ENCODE results near the gene PRDM15. TPM values are rescaled to one million over a fixed set of nuclear protein-coding genes. Genes with fewer than 3 reads are reported as not detected.

Gene PRDM15
- total and polyA plus RNA-seq, 7 donors = 1.2 to 6.9 (median 4.6) TPM

DNA sequence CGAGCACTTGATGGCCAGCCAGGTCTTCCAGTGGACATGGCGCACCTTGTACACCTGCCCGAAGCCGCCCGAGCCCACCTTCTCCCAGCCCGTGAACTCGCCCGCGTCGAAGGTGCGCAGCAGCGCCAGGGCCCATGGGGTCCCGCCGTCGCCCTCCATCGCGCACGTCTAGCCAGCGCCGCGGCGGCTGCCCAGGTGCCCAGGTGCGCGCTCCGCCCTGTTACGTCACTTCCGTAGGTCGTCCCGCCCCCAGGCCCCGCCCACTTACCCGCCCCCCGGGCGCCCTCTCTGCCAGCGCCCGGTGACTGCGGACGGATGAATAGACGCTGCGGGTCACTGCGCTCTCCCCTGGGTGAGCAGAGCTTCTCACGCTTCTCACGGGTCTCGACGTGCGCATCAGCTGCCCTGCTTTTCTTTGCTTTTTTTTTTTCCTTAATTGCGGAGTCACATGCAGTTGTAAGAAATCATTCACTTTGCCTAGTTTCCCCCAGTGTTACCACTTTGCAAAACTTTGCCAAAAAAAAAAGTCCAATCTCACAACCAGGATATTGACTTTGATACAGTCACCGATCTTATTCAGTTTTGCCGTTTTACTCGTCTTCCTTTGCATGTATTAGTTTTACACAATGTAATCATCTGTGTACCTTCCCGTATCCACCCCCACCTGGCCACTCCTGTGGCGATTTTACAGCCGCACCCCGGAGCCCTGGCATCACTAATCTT, 112.1 kb downstream of the PRDM15 start, which contains the start of gene RIPK4:
TSS of gene RIPK4 (minus strand) at position 170 of the 723 bp plus-strand sequence. CDS start at position 159, 11 bp downstream.
- intact Hi-C loops (cut with DNase I) = no loop called here
- Histone ChIP-seq H3K4me1 (peaks cover 0 to 34% (median 27%) of the 10 kb centered on the region in 4 donors), H3K4me3 (peak within 1 kb of the TSS; percentile 24 to 39 (median 38)), H3K9me3 (no peaks in the 10 kb centered on the region), H3K27ac (peak within 1 kb of the TSS; percentile 15 to 66 (median 36)), H3K36me3 (no peaks in the 10 kb centered on the region), H3K27me3 (peaks cover 45 to 100% (median 83%) of the 10 kb centered on the region in 3 donors)
- TF ChIP-seq POLR2AphosphoS5 (IDR thresholded peaks at IDR 0.05) (peak in 3 of 4 donors; percentile 10 to 63 (median 28)), EP300 (IDR thresholded peaks at IDR 0.05) (no peak), POLR2A (IDR thresholded peaks at IDR 0.05) (peak in 1 of 2 donors; percentile 62)
- TF ChIP-seq, protein P1, sequence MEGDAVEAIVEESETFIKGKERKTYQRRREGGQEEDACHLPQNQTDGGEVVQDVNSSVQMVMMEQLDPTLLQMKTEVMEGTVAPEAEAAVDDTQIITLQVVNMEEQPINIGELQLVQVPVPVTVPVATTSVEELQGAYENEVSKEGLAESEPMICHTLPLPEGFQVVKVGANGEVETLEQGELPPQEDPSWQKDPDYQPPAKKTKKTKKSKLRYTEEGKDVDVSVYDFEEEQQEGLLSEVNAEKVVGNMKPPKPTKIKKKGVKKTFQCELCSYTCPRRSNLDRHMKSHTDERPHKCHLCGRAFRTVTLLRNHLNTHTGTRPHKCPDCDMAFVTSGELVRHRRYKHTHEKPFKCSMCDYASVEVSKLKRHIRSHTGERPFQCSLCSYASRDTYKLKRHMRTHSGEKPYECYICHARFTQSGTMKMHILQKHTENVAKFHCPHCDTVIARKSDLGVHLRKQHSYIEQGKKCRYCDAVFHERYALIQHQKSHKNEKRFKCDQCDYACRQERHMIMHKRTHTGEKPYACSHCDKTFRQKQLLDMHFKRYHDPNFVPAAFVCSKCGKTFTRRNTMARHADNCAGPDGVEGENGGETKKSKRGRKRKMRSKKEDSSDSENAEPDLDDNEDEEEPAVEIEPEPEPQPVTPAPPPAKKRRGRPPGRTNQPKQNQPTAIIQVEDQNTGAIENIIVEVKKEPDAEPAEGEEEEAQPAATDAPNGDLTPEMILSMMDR (IDR thresholded peaks at IDR 0.05) = no peak
- 2 to 3% methylated on average over 53 of the region's 53 CpGs for WGBS, 2 donors
- DNase-seq = peak; percentile 53

DNA sequence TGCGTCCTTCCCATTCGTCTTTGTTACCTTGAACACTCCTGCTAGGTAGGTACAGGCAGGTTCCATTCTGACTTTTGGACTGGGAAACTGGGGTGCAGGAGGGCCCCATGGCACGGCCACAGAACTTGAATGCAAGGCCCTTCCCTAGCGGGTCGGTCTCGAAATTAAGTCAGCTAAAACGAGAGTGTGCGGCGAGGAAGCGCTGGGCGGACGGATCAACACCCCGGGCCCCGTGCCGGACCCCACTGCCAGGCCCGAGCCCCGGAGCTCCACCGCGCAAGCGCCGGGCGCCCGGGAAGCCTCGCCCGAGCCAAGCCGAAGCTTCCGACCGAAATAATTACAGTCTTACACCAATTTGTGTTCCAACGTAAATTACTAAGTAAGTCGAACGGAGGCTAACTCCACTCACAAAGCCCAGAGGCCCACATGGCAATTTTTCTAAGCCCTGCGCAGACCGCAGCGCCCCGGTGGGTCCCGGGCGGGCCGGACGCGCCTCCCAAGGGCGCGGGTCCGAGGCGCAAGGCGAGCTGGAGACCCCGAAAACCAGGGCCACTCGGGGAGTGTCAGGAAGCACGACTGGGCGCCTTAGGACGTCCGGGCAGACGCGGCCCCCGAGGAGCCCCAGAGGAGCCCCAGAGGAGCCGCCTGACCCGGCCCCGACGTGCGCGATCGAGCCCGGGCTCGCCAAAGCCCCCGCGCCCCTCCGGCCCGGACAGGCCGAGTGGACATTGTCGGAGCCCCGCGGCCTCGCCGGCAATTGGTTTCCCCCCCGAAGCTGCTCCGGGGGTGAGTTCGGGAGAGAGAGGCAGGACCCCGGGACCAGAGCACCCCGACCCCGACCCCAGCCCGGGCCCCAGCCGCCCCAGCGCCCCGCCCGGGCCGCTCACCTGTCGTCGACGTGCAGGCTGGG, 112.9 kb downstream of the PRDM15 start:
- DNase-seq = peak; percentile 53

GRCh38 chr21:41765420-41765821, 113.7 kb downstream of the PRDM15 start:
- Histone ChIP-seq H3K27me3 (peaks cover 53 to 100% (median 92%) of the 10 kb centered on the region in 3 donors), H3K27ac (no peak overlapping the region), H3K36me3 (no peaks in the 10 kb centered on the region), H3K9me3 (no peaks in the 10 kb centered on the region), H3K4me1 (peaks cover 0 to 46% (median 31%) of the 10 kb centered on the region in 4 donors), H3K4me3 (no peak overlapping the region)
- intact Hi-C loops (cut with DNase I) = no loop called here
- 80 to 81% methylated on average over 11 of the region's 11 CpGs for WGBS, 2 donors
- DNase-seq = peak; percentile 29
- TF ChIP-seq POLR2AphosphoS5 (IDR thresholded peaks at IDR 0.05) = no peak
- TF ChIP-seq, protein P1 (IDR thresholded peaks at IDR 0.05) = no peak
- no peak for TF ChIP-seq POLR2A (IDR thresholded peaks at IDR 0.05)
- no peak for TF ChIP-seq EP300 (IDR thresholded peaks at IDR 0.05)

More for the DNA sequence above, 112.9 kb downstream of the PRDM15 start:
- no peaks in the 10 kb centered on the region for H3K9me3 ChIP-seq
- intact Hi-C loops (cut with DNase I) = no loop called here
- peaks cover 0 to 40% (median 30%) of the 10 kb centered on the region in 4 donors for H3K4me1 ChIP-seq
- no peaks in the 10 kb centered on the region for H3K36me3 ChIP-seq
- 3 to 8% methylated on average over 88 of the region's 88 CpGs for WGBS, 2 donors
- peak overlapping the region; percentile 15 to 66 (median 36) for H3K27ac ChIP-seq
- no peak for TF ChIP-seq EP300 (IDR thresholded peaks at IDR 0.05)
- no peak for TF ChIP-seq POLR2A (IDR thresholded peaks at IDR 0.05)
- TF ChIP-seq POLR2AphosphoS5 (IDR thresholded peaks at IDR 0.05) = no peak
- TF ChIP-seq, protein P1 (IDR thresholded peaks at IDR 0.05) = no peak
- peak overlapping the region; percentile 24 to 39 (median 38) for H3K4me3 ChIP-seq
- H3K27me3 ChIP-seq = peaks cover 51 to 100% (median 87%) of the 10 kb centered on the region in 3 donors

DNA sequence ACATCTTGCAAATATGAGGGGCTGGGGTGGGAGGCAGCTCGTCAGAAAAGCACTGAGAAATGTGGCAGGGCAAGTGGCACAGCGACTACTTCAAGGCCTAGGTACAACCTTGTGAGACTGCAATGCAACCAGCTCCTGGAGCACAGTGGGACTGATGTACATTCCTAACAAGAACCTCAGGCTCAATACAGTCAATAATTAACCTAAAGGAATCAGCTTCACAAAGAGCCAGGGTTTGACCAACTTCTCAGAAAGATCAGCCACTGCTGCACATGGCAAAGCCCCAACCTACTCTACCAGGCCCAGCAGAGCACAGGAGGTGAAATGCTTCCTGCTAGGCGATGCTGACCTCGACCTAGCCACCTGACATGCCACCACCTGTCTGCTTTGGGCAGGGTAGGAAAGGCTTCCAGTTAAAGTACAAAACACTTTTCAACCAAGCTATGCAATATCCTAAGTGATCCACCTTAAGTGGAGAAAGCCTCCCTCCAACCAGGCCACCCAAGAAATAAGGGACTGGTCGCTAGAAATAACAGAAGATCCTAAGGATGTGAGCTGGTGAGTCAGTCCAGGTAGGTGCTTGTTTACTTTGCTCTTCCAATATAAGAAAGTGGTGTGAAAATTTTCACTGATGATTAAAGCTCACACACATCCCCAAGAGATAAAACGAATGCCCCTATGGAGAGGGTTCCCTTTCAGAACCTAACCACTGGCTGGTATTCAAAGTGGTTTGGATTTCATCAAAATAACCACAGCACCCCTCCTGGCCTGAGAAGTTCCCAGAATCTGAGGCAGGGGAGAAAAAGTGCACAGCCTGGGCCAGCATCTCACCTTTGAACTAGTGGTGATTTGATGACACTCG, 114.4 kb downstream of the PRDM15 start:
- peaks cover 0 to 46% (median 31%) of the 10 kb centered on the region in 4 donors for H3K4me1 ChIP-seq
- WGBS, 2 donors = 59 to 77% methylated on average over 7 of the region's 7 CpGs
- H3K9me3 ChIP-seq = no peaks in the 10 kb centered on the region
- no peak overlapping the region for H3K27ac ChIP-seq
- intact Hi-C loops (cut with DNase I) = no loop called here
- no peak overlapping the region for H3K4me3 ChIP-seq
- TF ChIP-seq, protein P1 (IDR thresholded peaks at IDR 0.05) = no peak
- no peak for TF ChIP-seq POLR2A (IDR thresholded peaks at IDR 0.05)
- no peak for TF ChIP-seq EP300 (IDR thresholded peaks at IDR 0.05)
- TF ChIP-seq POLR2AphosphoS5 (IDR thresholded peaks at IDR 0.05) = no peak
- H3K27me3 ChIP-seq = peaks cover 53 to 100% (median 87%) of the 10 kb centered on the region in 3 donors
- H3K36me3 ChIP-seq = no peaks in the 10 kb centered on the region
- DNase-seq = peak; percentile 15
